Mesothelial cell of epicardium (in vitro differentiated cells): Measurements from ENCODE around the gene ATP5PF. TPM values are rescaled to one million over a fixed set of nuclear protein-coding genes. Genes with fewer than 3 reads are reported as not detected.
"Not testable (repeated sequence)": the region's sequence is repeated elsewhere in the genome, so short reads cannot be mapped to it uniquely, and the experiment has no call there.

Source experiments
- DNase-seq, 2 experiments: peaks; one replicate each; pipeline ENCODE4 v3.0.0; 2021; ENCODE audit warnings: low spot score in 2 of 2; ENCODE audit not compliant: unreplicated experiment in 2 of 2
- H3K27ac Mint-ChIP-seq: 2 replicates; pipeline ENCODE4 v1.8.0; 2021; ENCODE audit warnings: mixed read lengths
- H3K27me3 Mint-ChIP-seq: 2 replicates; pipeline ENCODE4 v1.8.0; 2021; ENCODE audit warnings: low read depth, mixed read lengths
- H3K36me3 Mint-ChIP-seq: 2 replicates; pipeline ENCODE4 v1.8.0; 2021; ENCODE audit warnings: mixed read lengths
- H3K4me1 Mint-ChIP-seq: 2 replicates; pipeline ENCODE4 v1.8.0; 2021; ENCODE audit warnings: mixed read lengths
- H3K4me3 Mint-ChIP-seq: 2 replicates; pipeline ENCODE4 v1.8.0; 2021; ENCODE audit warnings: mild to moderate bottlenecking, moderate library complexity, mixed read lengths
- H3K9me3 Mint-ChIP-seq: 2 replicates; pipeline ENCODE4 v1.8.0; 2021; ENCODE audit warnings: mixed read lengths
- CTCF ChIP-seq: fragments of 200-600 bp; sonication (generic); IDR thresholded peaks from one replicate; pipeline ENCODE4 v1.5.0; 2021; ENCODE audit warnings: antibody characterized with exemption; ENCODE audit not compliant: unreplicated experiment
- total RNA-seq: library from RNA; stranded (reverse); gene quantifications from 3 replicates; pipeline ENCODE4 v1.2.1, GENCODE V29; 2021

Gene ATP5PF
- total RNA-seq, result 101 to 109 TPM (median 105 TPM) in 3 replicates

- Mint-ChIP-seq H3K36me3 (peaks cover 3% of the 10 kb centered on the region), H3K27ac (peak within 1 kb of the TSS; percentile 100), H3K27me3 (no peaks in the 10 kb centered on the region), H3K9me3 (no peaks in the 10 kb centered on the region), H3K4me3 (peak within 1 kb of the TSS; percentile 100), H3K4me1 (peaks cover 32% of the 10 kb centered on the region)
- DNase-seq, result peak; percentile 95 to 96
- TF ChIP-seq CTCF, result no peak
These were observed at the start of gene ATP5PF, which contains the start of gene GABPA for GRCh38 chr21:25734904-25735645. Gene ATP5PF (minus strand): TSS chr21:25734904. CDS start chr21:25729794, 5,110 bp downstream. Gene GABPA (plus strand): TSS chr21:25734972. CDS start chr21:25741599, 6,627 bp downstream.

GRCh38 chr21:25778126-25778875 lies 43.6 kb upstream of the ATP5PF start:
- DNase-seq, H3K36me3 Mint-ChIP-seq, H3K27me3 Mint-ChIP-seq, H3K9me3 Mint-ChIP-seq, H3K4me3 Mint-ChIP-seq, H3K4me1 Mint-ChIP-seq, H3K27ac Mint-ChIP-seq: not testable (repeated sequence)

GRCh38 chr21:25776440-25776839 lies 41.7 kb upstream of the ATP5PF start:
- no peak for TF ChIP-seq CTCF
- H3K27me3 Mint-ChIP-seq, result no peaks in the 10 kb centered on the region
- no peak overlapping the region for H3K27ac Mint-ChIP-seq
- H3K36me3 Mint-ChIP-seq, result no peaks in the 10 kb centered on the region
- no peak for DNase-seq
- H3K9me3 Mint-ChIP-seq, result no peaks in the 10 kb centered on the region
- H3K4me3 Mint-ChIP-seq, result no peak overlapping the region
- no peaks in the 10 kb centered on the region for H3K4me1 Mint-ChIP-seq

- no peak for DNase-seq
- no peaks in the 10 kb centered on the region for H3K36me3 Mint-ChIP-seq
- H3K4me3 Mint-ChIP-seq, result no peak overlapping the region
- H3K27ac Mint-ChIP-seq, result no peak overlapping the region
- TF ChIP-seq CTCF, result no peak
- no peaks in the 10 kb centered on the region for H3K9me3 Mint-ChIP-seq
- H3K4me1 Mint-ChIP-seq, result no peaks in the 10 kb centered on the region
- no peaks in the 10 kb centered on the region for H3K27me3 Mint-ChIP-seq
These were observed 38.0 kb upstream of the ATP5PF start for GRCh38 chr21:25772686-25773085.

- Mint-ChIP-seq H3K36me3 (peaks cover 22% of the 10 kb centered on the region), H3K9me3 (no peaks in the 10 kb centered on the region), H3K4me1 (peaks cover 16% of the 10 kb centered on the region), H3K4me3 (no peak overlapping the region), H3K27ac (no peak overlapping the region), H3K27me3 (no peaks in the 10 kb centered on the region)
- TF ChIP-seq CTCF, result no peak
- no peak for DNase-seq
These were observed 33.2 kb upstream of the ATP5PF start for GRCh38 chr21:25767921-25768320.

GRCh38 chr21:25764065-25764464 lies 29.4 kb upstream of the ATP5PF start:
- peaks cover 16% of the 10 kb centered on the region for H3K4me1 Mint-ChIP-seq
- no peak overlapping the region for H3K4me3 Mint-ChIP-seq
- no peak for DNase-seq
- no peaks in the 10 kb centered on the region for H3K27me3 Mint-ChIP-seq
- H3K36me3 Mint-ChIP-seq, result peaks cover 36% of the 10 kb centered on the region
- H3K27ac Mint-ChIP-seq, result no peak overlapping the region
- no peaks in the 10 kb centered on the region for H3K9me3 Mint-ChIP-seq
- no peak for TF ChIP-seq CTCF
